Chondrocyte (in vitro differentiated cells): ENCODE data around the gene CBX4. TPM values are rescaled to one million over a fixed set of nuclear protein-coding genes. Genes with fewer than 3 reads are reported as not detected.

ENCODE experiments used
- DNase-seq: peaks from one replicate; pipeline ENCODE4 v3.0.0; 2021; ENCODE audit warnings: mixed read lengths, low spot score
- H3K27ac Mint-ChIP-seq: one replicate; pipeline ENCODE4 v1.8.0; 2021; ENCODE audit warnings: mild to moderate bottlenecking, moderate library complexity, mixed read lengths; ENCODE audit not compliant: unreplicated experiment
- H3K27me3 Mint-ChIP-seq: 2 replicates; pipeline ENCODE4 v1.8.0; 2021; ENCODE audit warnings: low read depth, mixed read lengths
- H3K36me3 Mint-ChIP-seq: 2 replicates; pipeline ENCODE4 v1.8.0; 2021; ENCODE audit warnings: low read depth, mixed read lengths
- H3K4me1 Mint-ChIP-seq: 2 replicates; pipeline ENCODE4 v1.8.0; 2021; ENCODE audit warnings: low read depth, mild to moderate bottlenecking, mixed read lengths
- H3K4me3 Mint-ChIP-seq: one replicate; pipeline ENCODE4 v1.8.0; 2021; ENCODE audit warnings: mild to moderate bottlenecking, moderate library complexity, mixed read lengths; ENCODE audit not compliant: unreplicated experiment
- H3K9me3 Mint-ChIP-seq: 2 replicates; pipeline ENCODE4 v1.8.0; 2021; ENCODE audit warnings: low read depth, mixed read lengths
- CTCF ChIP-seq: fragments of 200-600 bp; sonication (generic); IDR thresholded peaks from 2 replicates; pipeline ENCODE4 v1.5.0; 2021; ENCODE audit warnings: antibody characterized with exemption, mild to moderate bottlenecking, moderate library complexity
- total RNA-seq: library from RNA; stranded (reverse); gene quantifications from 3 replicates; pipeline ENCODE4 v1.2.1, GENCODE V29; 2021

Gene CBX4
- total RNA-seq, 1 donor from 2014 or later: 26.8 TPM

- H3K4me3 Mint-ChIP-seq: no peak overlapping the region
- peaks cover 2% of the 10 kb centered on the region for H3K27me3 Mint-ChIP-seq
- no peaks in the 10 kb centered on the region for H3K9me3 Mint-ChIP-seq
- no peak for TF ChIP-seq CTCF
- no peak for DNase-seq
- no peak overlapping the region for H3K27ac Mint-ChIP-seq
- H3K36me3 Mint-ChIP-seq: no peaks in the 10 kb centered on the region
- peaks cover 28% of the 10 kb centered on the region for H3K4me1 Mint-ChIP-seq
These were observed 10.2 kb downstream of the CBX4 start for GRCh38 chr17:79829004-79829403.

GRCh38 chr17:79826841-79827578, 12.2 kb downstream of the CBX4 start:
- peaks cover 4% of the 10 kb centered on the region for H3K27me3 Mint-ChIP-seq

GRCh38 chr17:79826204-79826680, 13.0 kb downstream of the CBX4 start:
- Mint-ChIP-seq H3K4me1 (peaks cover 15% of the 10 kb centered on the region), H3K27me3 (peaks cover 4% of the 10 kb centered on the region), H3K9me3 (no peaks in the 10 kb centered on the region), H3K4me3 (no peak overlapping the region), H3K27ac (no peak overlapping the region), H3K36me3 (no peaks in the 10 kb centered on the region)
- no peak for TF ChIP-seq CTCF
- DNase-seq: no peak

More at GRCh38 chr17:79826841-79827578, 12.2 kb downstream of the CBX4 start:
- DNase-seq: no peak
- Mint-ChIP-seq H3K4me1 (peaks cover 22% of the 10 kb centered on the region), H3K27ac (no peak overlapping the region), H3K4me3 (no peak overlapping the region), H3K9me3 (no peaks in the 10 kb centered on the region), H3K36me3 (no peaks in the 10 kb centered on the region)
- TF ChIP-seq CTCF: no peak

- H3K4me1 Mint-ChIP-seq: peaks cover 15% of the 10 kb centered on the region
- H3K27me3 Mint-ChIP-seq: peaks cover 4% of the 10 kb centered on the region
- no peaks in the 10 kb centered on the region for H3K9me3 Mint-ChIP-seq
- no peak for DNase-seq
- H3K27ac Mint-ChIP-seq: no peak overlapping the region
- TF ChIP-seq CTCF: no peak
- no peak overlapping the region for H3K4me3 Mint-ChIP-seq
- H3K36me3 Mint-ChIP-seq: no peaks in the 10 kb centered on the region
These were observed 13.7 kb downstream of the CBX4 start for GRCh38 chr17:79825580-79825921.

GRCh38 chr17:79824893-79825579, 14.2 kb downstream of the CBX4 start:
- Mint-ChIP-seq H3K4me1 (peaks cover 15% of the 10 kb centered on the region), H3K27ac (no peak overlapping the region), H3K36me3 (no peaks in the 10 kb centered on the region), H3K27me3 (peaks cover 4% of the 10 kb centered on the region), H3K9me3 (no peaks in the 10 kb centered on the region), H3K4me3 (no peak overlapping the region)
- DNase-seq: no peak
- no peak for TF ChIP-seq CTCF
